IMR-90 (cell line): ENCODE measurements around the gene RAC3. TPM values are rescaled to one million over a fixed set of nuclear protein-coding genes. Genes with fewer than 3 reads are reported as not detected.

Source experiments
- ATAC-seq: fragments of 200-7000 bp; cut with Tn5 transposase; 2 replicates; pipeline ENCODE4 v1.9.1; 2020; ENCODE audit warnings: low read depth, mild to moderate bottlenecking, moderate library complexity
- BruUV-seq: library from RNA; stranded (reverse); fragments of 400-500 nt; replicated peaks from 2 replicates; lab custom pipeline; 2021; lab: Mats Ljungman, UMichigan
- CTCF ChIA-PET: fragments of 300-600 bp; formaldehyde crosslinking; extraction: SDS; loops from one replicate; lab custom pipeline; 2021; ENCODE audit warnings: antibody characterized with exemption; lab: Yijun Ruan, JAX
- POLR2A ChIA-PET: fragments of 300-600 bp; sonication (Branson Sonifier 250); formaldehyde crosslinking; loops from one replicate; lab custom pipeline; 2022; ENCODE audit warnings: antibody characterized with exemption; ENCODE audit not compliant: unreplicated experiment; lab: Charles Lee
- DNase-seq: peaks from one replicate; pipeline ENCODE4 v3.0.0; 2013
- H2AFZ ChIP-seq: replicated peaks from 2 replicates; pipeline ENCODE3; 2013; ENCODE audit warnings: low read length, mild to moderate bottlenecking; ENCODE audit not compliant: poor library complexity
- H2AK5ac ChIP-seq: 2 replicates; pipeline ENCODE4 v1.6.1; 2013; ENCODE audit warnings: low read depth, low read length, inconsistent platforms
- H2AK9ac ChIP-seq: replicated peaks from 2 replicates; pipeline ENCODE3; 2013; ENCODE audit warnings: mild to moderate bottlenecking, low read depth, low read length, moderate library complexity; ENCODE audit not compliant: poor library complexity
- H2BK120ac ChIP-seq: 2 replicates; pipeline ENCODE4 v1.6.1; 2013; ENCODE audit warnings: low read depth, low read length, inconsistent platforms
- H2BK15ac ChIP-seq: 3 replicates; pipeline ENCODE4 v1.6.1; 2013; ENCODE audit warnings: low read depth, low read length, inconsistent platforms
- H2BK20ac ChIP-seq: 2 replicates; pipeline ENCODE4 v1.6.1; 2013; ENCODE audit warnings: low read depth, mild to moderate bottlenecking, inconsistent platforms, low read length, moderate library complexity
- H2BK5ac ChIP-seq: 2 replicates; pipeline ENCODE4 v1.6.1; 2013; ENCODE audit warnings: mild to moderate bottlenecking, low read depth, low read length, inconsistent platforms; ENCODE audit not compliant: poor library complexity, severe bottlenecking
- H3K14ac ChIP-seq: replicated peaks from 2 replicates; pipeline ENCODE4 v1.6.1; 2013; ENCODE audit warnings: low read depth, low read length, inconsistent platforms
- H3K18ac ChIP-seq: 2 replicates; pipeline ENCODE4 v1.6.1; 2013; ENCODE audit warnings: low read depth, low read length, control low read depth
- H3K23ac ChIP-seq: 2 replicates; pipeline ENCODE4 v1.6.1; 2013; ENCODE audit warnings: low read depth, low read length, inconsistent platforms
- H3K27ac ChIP-seq: 2 replicates; pipeline ENCODE4 v1.5.1; 2013; ENCODE audit warnings: mild to moderate bottlenecking, control low read depth, low read length; ENCODE audit not compliant: insufficient read depth
- H3K27me3 ChIP-seq: 2 replicates; pipeline ENCODE4 v1.6.1; 2013; ENCODE audit warnings: low read length; ENCODE audit not compliant: control insufficient read depth, insufficient read depth
- H3K36me3 ChIP-seq: 2 replicates; pipeline ENCODE4 v1.6.1; 2013; ENCODE audit warnings: low read length, mixed read lengths; ENCODE audit not compliant: control insufficient read depth, insufficient read depth
- H3K4ac ChIP-seq: 2 replicates; pipeline ENCODE4 v1.6.1; 2013; ENCODE audit warnings: low read depth, low read length, inconsistent platforms
- H3K4me1 ChIP-seq: 2 replicates; pipeline ENCODE4 v1.6.1; 2013; ENCODE audit warnings: low read length, mixed read lengths; ENCODE audit not compliant: control insufficient read depth, insufficient read depth
- H3K4me2 ChIP-seq: 2 replicates; pipeline ENCODE4 v1.6.1; 2013; ENCODE audit warnings: low read depth, mild to moderate bottlenecking, control low read depth, low read length, moderate library complexity
- H3K4me3 ChIP-seq: 2 replicates; pipeline ENCODE4 v1.5.1; 2013; ENCODE audit warnings: low read depth, mild to moderate bottlenecking, control low read depth, low read length, moderate library complexity; ENCODE audit not compliant: insufficient read depth
- H3K56ac ChIP-seq: 2 replicates; pipeline ENCODE4 v1.6.1; 2013; ENCODE audit warnings: low read length, inconsistent platforms; ENCODE audit not compliant: insufficient read depth; ENCODE audit errors: extremely low read depth
- H3K79me1 ChIP-seq, 2 experiments: 2 replicates each; pipeline ENCODE4 v1.6.1; 2013; ENCODE audit warnings: low read length in 2 of 2, inconsistent platforms in 1 of 2, low read depth in 1 of 2
- H3K9ac ChIP-seq: 2 replicates; pipeline ENCODE4 v1.6.1; 2013; ENCODE audit warnings: low read depth, low read length, control low read depth
- H3K9me1 ChIP-seq: 2 replicates; pipeline ENCODE4 v1.6.1; 2013; ENCODE audit warnings: low read length, inconsistent platforms; ENCODE audit not compliant: insufficient read depth
- H3K9me3 ChIP-seq: 2 replicates; pipeline ENCODE4 v1.6.1; 2013; ENCODE audit warnings: low read length; ENCODE audit not compliant: control insufficient read depth, insufficient read depth
- H4K20me1 ChIP-seq: 2 replicates; pipeline ENCODE4 v1.6.1; 2013; ENCODE audit warnings: low read length, inconsistent platforms; ENCODE audit not compliant: insufficient read depth
- H4K5ac ChIP-seq: 2 replicates; pipeline ENCODE4 v1.6.1; 2013; ENCODE audit warnings: mild to moderate bottlenecking, low read depth, low read length, control low read depth
- H4K8ac ChIP-seq, 2 experiments: 2 replicates each; pipeline ENCODE4 v1.6.1; 2013; ENCODE audit warnings: low read depth in 2 of 2, low read length in 2 of 2, control low read depth in 1 of 2, inconsistent platforms in 1 of 2
- H4K91ac ChIP-seq: 2 replicates; pipeline ENCODE4 v1.6.1; 2013; ENCODE audit warnings: low read depth, low read length, inconsistent platforms; ENCODE audit not compliant: insufficient read depth
- CEBPB ChIP-seq: IDR thresholded peaks from 2 replicates; pipeline ENCODE4 v1.6.1; 2012; ENCODE audit warnings: low read depth, low read length, improper control_type of control experiment
- CHD1 ChIP-seq: IDR thresholded peaks from 2 replicates; pipeline ENCODE4 v1.6.1; 2012; ENCODE audit warnings: low read depth, low read length, improper control_type of control experiment
- CTCF ChIP-seq: conservative IDR thresholded peaks from 2 replicates; pipeline ENCODE4 v1.5.1; 2012; ENCODE audit warnings: mild to moderate bottlenecking, low read depth, low read length, improper control_type of control experiment
- FOS ChIP-seq: fragments of 150-350 bp; IDR thresholded peaks from 2 replicates; pipeline ENCODE4 v1.6.1; 2016; ENCODE audit warnings: low read depth, low read length
- MAZ ChIP-seq: IDR thresholded peaks from 2 replicates; pipeline ENCODE4 v1.6.1; 2012; ENCODE audit warnings: low read depth, mild to moderate bottlenecking, low read length, improper control_type of control experiment, moderate library complexity, borderline replicate concordance
- MXI1 ChIP-seq: IDR thresholded peaks from 2 replicates; pipeline ENCODE4 v1.6.1; 2012; ENCODE audit warnings: low read depth, mild to moderate bottlenecking, low read length, moderate library complexity, borderline replicate concordance
- NFE2L2 ChIP-seq: fragments of 150-350 bp; IDR thresholded peaks from 2 replicates; pipeline ENCODE4 v1.6.1; 2016; ENCODE audit warnings: low read depth, mild to moderate bottlenecking, low read length
- POLR2A ChIP-seq: IDR thresholded peaks from 2 replicates; pipeline ENCODE4 v1.6.1; 2012; ENCODE audit warnings: mild to moderate bottlenecking, low read depth, low read length
- RAD21 ChIP-seq: IDR thresholded peaks from 2 replicates; pipeline ENCODE4 v1.6.1; 2012; ENCODE audit warnings: low read length, improper control_type of control experiment
- RCOR1 ChIP-seq: IDR thresholded peaks from 2 replicates; pipeline ENCODE4 v1.6.1; 2012; ENCODE audit warnings: mild to moderate bottlenecking, low read length, improper control_type of control experiment; ENCODE audit not compliant: insufficient replicate concordance
- RFX5 ChIP-seq: IDR thresholded peaks from 2 replicates; pipeline ENCODE4 v1.8.0; 2012; ENCODE audit warnings: low read depth, mild to moderate bottlenecking, low read length, moderate library complexity
- WGBS, 2 experiments: methylation state at CpG; one replicate each; pipeline versions ENCODE4 v1.1.5 to v1.1.7; 2013; ENCODE audit warnings: missing lambda C conversion rate in 2 of 2; ENCODE audit not compliant: insufficient read length in 1 of 2; ENCODE audit errors: extremely low coverage in 2 of 2; 5-methylcytosine and 5-hydroxymethylcytosine counted together
- dilution Hi-C: fragments of 300-500 bp; cut with HindIII; formaldehyde crosslinking; loops from one replicate; pipeline ENCODE4 v1.14.3; 2018; ENCODE audit warnings: low sequenced_read_pairs; ENCODE audit not compliant: unreplicated experiment
- in situ Hi-C: fragments of 300-500 bp; cut with MboI; formaldehyde crosslinking; loops from 3 replicates; pipeline ENCODE4 v1.14.3; 2019; ENCODE audit warnings: low sequenced_read_pairs, inconsistent platforms, mixed read lengths
- intact Hi-C: fragments of 100-400 bp; cut with micrococcal nuclease; formaldehyde crosslinking; loops from 2 replicates; pipeline ENCODE4 v1.10.0; 2022
- polyA plus RNA-seq, 3 experiments: library from polyadenylated mRNA; depleted of rRNA; stranded (reverse); fragments of >200 nt; gene quantifications; 2 replicates each; pipeline ENCODE4 v1.2.3, GENCODE V29; 2012; ENCODE audit warnings: low replicate concordance in 1 of 3
- total RNA-seq: library from RNA; depleted of rRNA; stranded (reverse); fragments of >200 nt; gene quantifications from 2 replicates; pipeline ENCODE4 v1.2.3, GENCODE V29; 2012
- TF ChIP-seq, protein P1 (sequence below): fragments of 150-350 bp; IDR thresholded peaks from 2 replicates; pipeline ENCODE4 v1.6.1; 2016; ENCODE audit warnings: low read depth, mild to moderate bottlenecking, low read length, moderate library complexity, borderline replicate concordance

RAC3 gene
- total and polyA plus RNA-seq, 2 of the 4 experiments (the other 2 are of a cell fraction): 5.7 to 23.4 TPM

GRCh38 chr17:82022310-82022980 is 9.0 kb upstream of the RAC3 start, which contains the start of gene CENPX:
Gene CENPX (minus strand): TSS chr17:82022878. CDS start chr17:82022861, 17 bp downstream.
- 0% methylated on average over 25 of the region's 64 CpGs; no CpG with 5 or more reads in 1 of the 2 experiments for WGBS, 2 experiments
- no peaks in the 10 kb centered on the region for H3K9me1 ChIP-seq
- H3K14ac ChIP-seq: peak within 1 kb of the TSS; percentile 23; the same call in 1 of the 2 replicates
- POLR2A ChIA-PET: no interaction called here
- H3K27me3 ChIP-seq: no peaks in the 10 kb centered on the region
- peak within 1 kb of the TSS; percentile 98 for H2AFZ ChIP-seq
- no peak within 1 kb of the TSS for H3K18ac ChIP-seq
- ATAC-seq (no peak; the same call in 1 of the 2 replicates), DNase-seq (no peak)
- no TSS peak for BruUV-seq
- peak within 1 kb of the TSS; percentile 70 for H2AK5ac ChIP-seq
- intact Hi-C loops: loop anchor here (2.0 kb wide), 1 partner anchor 150 kb away; no protein-coding TSS in a partner anchor
- H3K27ac ChIP-seq: peak within 1 kb of the TSS; percentile 51; the same call in 1 of the 2 replicates
- TF ChIP-seq NFE2L2: no peak
- TF ChIP-seq CTCF: no peak
- no peak for TF ChIP-seq CEBPB
- TF ChIP-seq RAD21: no peak
- TF ChIP-seq, protein P1, sequence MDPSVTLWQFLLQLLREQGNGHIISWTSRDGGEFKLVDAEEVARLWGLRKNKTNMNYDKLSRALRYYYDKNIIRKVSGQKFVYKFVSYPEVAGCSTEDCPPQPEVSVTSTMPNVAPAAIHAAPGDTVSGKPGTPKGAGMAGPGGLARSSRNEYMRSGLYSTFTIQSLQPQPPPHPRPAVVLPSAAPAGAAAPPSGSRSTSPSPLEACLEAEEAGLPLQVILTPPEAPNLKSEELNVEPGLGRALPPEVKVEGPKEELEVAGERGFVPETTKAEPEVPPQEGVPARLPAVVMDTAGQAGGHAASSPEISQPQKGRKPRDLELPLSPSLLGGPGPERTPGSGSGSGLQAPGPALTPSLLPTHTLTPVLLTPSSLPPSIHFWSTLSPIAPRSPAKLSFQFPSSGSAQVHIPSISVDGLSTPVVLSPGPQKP: no peak
- peak; percentile 49; the same call in 1 of the 2 replicates for TF ChIP-seq POLR2A
- TF ChIP-seq RFX5: no peak
- TF ChIP-seq MAZ: no peak
- TF ChIP-seq MXI1: peak; percentile 45; the same call in 1 of the 2 replicates
- TF ChIP-seq RCOR1: no peak
- no peak for TF ChIP-seq CHD1
- no peak for TF ChIP-seq FOS
- dilution Hi-C loops: no loop called here
- H2BK15ac ChIP-seq: no peak within 1 kb of the TSS
- peaks cover 5% of the 10 kb centered on the region; the same call in 1 of the 2 replicates for H3K36me3 ChIP-seq
- no peaks in the 10 kb centered on the region for H3K9me3 ChIP-seq
- peak within 1 kb of the TSS; percentile 70 for H3K23ac ChIP-seq
- H2BK120ac ChIP-seq: no peak within 1 kb of the TSS; the same call in 1 of the 2 replicates
- peak within 1 kb of the TSS; percentile 90 for H2AK9ac ChIP-seq
- no peak within 1 kb of the TSS for H2BK20ac ChIP-seq
- H3K4ac ChIP-seq: peak within 1 kb of the TSS; percentile 64
- peak within 1 kb of the TSS; percentile 92 for H3K4me3 ChIP-seq
- no peak within 1 kb of the TSS for H4K5ac ChIP-seq
- peak within 1 kb of the TSS; percentile 99 for H3K4me2 ChIP-seq
- peaks cover 12 to 46% of the 10 kb centered on the region in 2 experiments for H3K79me1 ChIP-seq
- in situ Hi-C loops: no loop called here
- H3K9ac ChIP-seq: peak within 1 kb of the TSS; percentile 81
- peaks cover 24% of the 10 kb centered on the region for H4K20me1 ChIP-seq
- H3K56ac ChIP-seq: peak within 1 kb of the TSS; percentile 59; the same call in 1 of the 2 replicates
- peak within 1 kb of the TSS; percentile 1; the same call in 1 of the 2 replicates for H4K91ac ChIP-seq
- no peak within 1 kb of the TSS for H2BK5ac ChIP-seq
- peaks cover 13% of the 10 kb centered on the region for H3K4me1 ChIP-seq
- CTCF ChIA-PET: interaction anchor here (1.0 to 1.3 kb wide), 2 partner anchors 15 to 63 kb away, joined by 3 to 11 read pairs; partner anchors contain the start of gene DCXR
- H4K8ac ChIP-seq: peak within 1 kb of the TSS; percentile 67 to 78; a peak in 2 of 4 replicates
